Activated gamma-delta T cell treated with anti-CD3 and anti-CD28 coated beads, Interleukin-2, amount 50 U/mL, for 16 hours (primary cell): ENCODE data around the gene NT5C1A.

Experiments used
- DNase-seq: peaks from one replicate; pipeline ENCODE4 v3.0.0-alpha.2; 2020; ENCODE audit warnings: low read depth

The NT5C1A gene

GRCh38 chr1:39637361-39637760 is 34.5 kb downstream of the NT5C1A start:
- no peak for DNase-seq

- no peak for DNase-seq
Observed at GRCh38 chr1:39635871-39636210, 36.1 kb downstream of the NT5C1A start.

- no peak for DNase-seq
Observed at GRCh38 chr1:39635205-39635870, 36.6 kb downstream of the NT5C1A start.

- no peak for DNase-seq
Observed at GRCh38 chr1:39633422-39633821, 38.5 kb downstream of the NT5C1A start.

- no peak for DNase-seq
Observed at GRCh38 chr1:39632682-39633417, 39.1 kb downstream of the NT5C1A start.

GRCh38 chr1:39632323-39632681 is 39.6 kb downstream of the NT5C1A start:
- DNase-seq, result no peak

GRCh38 chr1:39631361-39632322 is 40.3 kb downstream of the NT5C1A start:
- no peak for DNase-seq

- no peak for DNase-seq
Observed at GRCh38 chr1:39628807-39629350, 43.0 kb downstream of the NT5C1A start.

GRCh38 chr1:39626646-39627045 is 45.3 kb downstream of the NT5C1A start:
- no peak for DNase-seq

- DNase-seq, result no peak
Observed at GRCh38 chr1:39625462-39626273, 46.2 kb downstream of the NT5C1A start.

- no peak for DNase-seq
Observed at GRCh38 chr1:39625009-39625408, 46.9 kb downstream of the NT5C1A start.

GRCh38 chr1:39623053-39623452 is 48.9 kb downstream of the NT5C1A start:
- no peak for DNase-seq

GRCh38 chr1:39622427-39622826 is 49.5 kb downstream of the NT5C1A start:
- DNase-seq, result no peak

- no peak for DNase-seq
Observed at GRCh38 chr1:39620659-39621165, 51.2 kb downstream of the NT5C1A start.

GRCh38 chr1:39617488-39618049 is 54.3 kb downstream of the NT5C1A start:
- DNase-seq, result no peak

GRCh38 chr1:39615086-39615673 is 56.7 kb downstream of the NT5C1A start:
- no peak for DNase-seq

- DNase-seq, result no peak
Observed at GRCh38 chr1:39614488-39614887, 57.4 kb downstream of the NT5C1A start.

- no peak for DNase-seq
Observed at GRCh38 chr1:39613250-39613649, 58.7 kb downstream of the NT5C1A start.

GRCh38 chr1:39609618-39610331 is 62.1 kb downstream of the NT5C1A start:
- DNase-seq, result peak; percentile 68
